ENCODE results near the gene RAB33B.

RAB33B gene

DNA sequence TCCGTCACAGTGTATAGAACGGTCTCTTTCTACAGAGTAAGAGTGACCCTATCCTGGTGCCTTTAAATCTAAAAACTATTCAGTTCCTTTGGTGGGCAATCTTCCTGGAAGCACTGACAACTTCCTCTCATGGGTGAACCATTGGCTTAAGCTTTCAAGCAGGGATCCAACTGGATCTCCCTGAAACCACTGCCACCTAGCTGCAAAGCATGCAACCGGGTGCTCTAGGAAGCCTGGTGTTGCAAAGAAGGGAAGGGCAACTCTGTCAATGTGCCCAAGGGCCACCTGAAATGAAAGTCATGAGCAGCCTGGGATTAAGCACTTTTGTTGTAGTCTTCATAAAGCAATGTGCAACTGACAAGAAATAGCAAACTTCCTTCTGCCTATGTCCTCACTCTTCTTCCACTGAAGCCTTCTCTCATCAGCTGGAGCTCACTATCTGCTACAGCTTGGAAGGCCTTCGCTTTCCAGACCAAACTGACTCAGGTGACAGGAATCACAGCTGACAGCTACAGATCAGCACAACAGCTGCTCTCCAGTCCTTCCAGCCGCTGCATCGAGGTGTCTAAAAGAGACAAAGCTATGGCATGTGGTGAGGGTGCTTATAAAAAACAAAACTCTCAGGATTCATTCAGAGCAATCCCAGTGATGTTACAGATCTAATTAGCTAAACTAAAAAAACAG is 55.9 kb downstream of the RAB33B start:
- no peak for FAIRE-seq

GRCh38 chr4:139511320-139511719 is 57.4 kb downstream of the RAB33B start:
- FAIRE-seq = no peak

DNA sequence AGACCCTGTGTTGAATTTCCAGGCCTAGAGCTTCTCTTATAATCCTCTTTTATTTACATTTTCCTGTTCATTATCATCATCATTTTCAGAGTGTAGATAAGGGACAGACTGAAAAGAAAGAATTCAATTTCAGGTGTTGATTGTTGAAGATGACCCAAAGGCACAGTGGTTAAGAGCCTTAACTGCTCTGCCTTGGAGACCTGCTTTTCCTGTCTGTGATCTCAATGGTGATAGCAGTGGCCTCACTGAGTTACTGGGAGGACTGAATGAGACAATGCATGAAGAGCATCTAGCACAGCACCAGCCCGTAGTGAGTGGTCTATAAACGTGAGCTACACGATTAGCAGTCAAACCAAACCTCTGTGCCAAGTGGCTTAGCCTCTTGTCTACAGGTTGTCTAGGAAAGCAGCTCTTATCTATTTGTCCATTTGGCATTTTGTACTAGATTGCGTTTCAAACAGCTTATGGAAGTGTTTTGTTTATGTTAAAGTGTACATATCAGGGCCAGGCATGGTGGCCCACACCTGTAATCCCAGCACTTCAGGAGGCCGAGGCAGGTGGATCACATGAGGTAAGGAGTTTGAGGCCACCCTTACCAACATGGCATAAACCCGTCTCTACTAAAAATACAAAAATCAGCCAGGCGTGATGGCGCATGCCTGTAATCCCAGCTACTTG is 60.6 kb downstream of the RAB33B start:
- no peak for FAIRE-seq

- no peak for FAIRE-seq
Measured at GRCh38 chr4:139515531-139515958, 61.6 kb downstream of the RAB33B start.

DNA sequence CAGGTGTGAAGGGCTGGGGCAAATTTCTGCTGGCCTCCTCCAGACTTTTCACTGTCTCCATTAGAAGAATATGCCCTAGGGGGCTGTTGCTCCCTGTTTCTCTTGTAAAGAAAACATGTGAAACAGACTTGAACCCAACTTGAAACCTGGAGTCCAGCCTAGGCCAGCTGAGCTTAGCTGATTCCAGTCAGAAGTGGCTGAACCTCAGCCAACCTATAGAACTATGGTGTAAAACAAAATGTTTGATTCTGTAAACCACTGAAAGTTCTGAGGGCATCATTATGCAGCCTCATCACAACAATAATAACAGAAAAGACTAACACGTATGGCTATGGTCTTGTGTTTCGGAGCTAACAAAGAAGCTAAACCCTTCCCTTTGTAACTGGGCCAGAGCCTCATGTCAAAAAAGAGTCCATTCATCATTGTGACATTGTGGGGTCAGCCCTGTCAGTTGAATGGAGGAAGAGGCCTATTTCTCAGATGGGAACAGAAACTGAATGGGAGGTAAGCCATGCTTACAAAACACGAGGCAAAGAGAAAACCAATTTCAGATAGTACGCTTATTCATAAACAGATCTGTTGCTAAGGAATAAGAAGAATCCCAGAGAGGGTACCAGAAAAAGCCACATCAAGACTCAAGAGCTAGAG is 68.0 kb downstream of the RAB33B start:
- no peak for FAIRE-seq

DNA sequence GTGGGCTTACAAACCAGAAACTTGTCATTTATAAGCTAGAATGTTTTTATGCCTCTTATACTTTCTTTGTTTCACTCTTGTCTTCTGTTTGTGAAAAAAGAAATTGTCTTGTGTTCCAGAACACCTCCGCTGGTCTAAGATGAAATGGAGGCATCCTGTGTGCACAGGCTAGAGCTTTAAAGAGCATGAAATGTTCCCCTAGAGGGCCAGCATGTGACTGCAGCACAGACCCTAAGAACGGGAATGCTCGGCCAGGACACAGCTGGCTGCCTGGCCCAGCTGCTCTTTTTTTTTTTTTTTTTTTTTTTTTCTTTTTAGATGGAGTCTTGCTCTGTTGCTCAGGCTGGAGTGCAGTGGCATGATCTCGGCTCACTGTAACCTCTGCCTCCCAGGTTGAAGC is 68.5 kb downstream of the RAB33B start:
- FAIRE-seq = no peak

DNA sequence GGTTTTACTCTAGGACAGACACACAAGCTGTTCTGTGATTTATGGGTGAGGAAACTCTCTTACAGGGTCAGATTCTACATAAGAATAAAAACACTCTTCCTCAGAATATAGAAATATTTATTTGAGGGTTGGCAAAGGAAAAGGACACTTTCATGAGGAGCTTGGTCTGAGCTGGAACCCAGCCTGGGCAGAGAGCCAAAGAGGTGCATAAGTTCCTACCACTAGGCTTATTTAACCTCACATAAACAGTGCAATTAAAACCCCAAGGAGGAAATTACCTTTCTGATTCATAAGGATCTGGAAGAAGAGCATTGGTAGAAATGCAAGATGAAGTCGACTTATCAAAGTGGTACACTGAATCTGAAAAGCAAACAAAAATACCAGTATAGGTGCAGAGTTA is 69.2 kb downstream of the RAB33B start:
- FAIRE-seq = no peak

GRCh38 chr4:139524062-139524631 is 70.2 kb downstream of the RAB33B start:
- FAIRE-seq = no peak

DNA sequence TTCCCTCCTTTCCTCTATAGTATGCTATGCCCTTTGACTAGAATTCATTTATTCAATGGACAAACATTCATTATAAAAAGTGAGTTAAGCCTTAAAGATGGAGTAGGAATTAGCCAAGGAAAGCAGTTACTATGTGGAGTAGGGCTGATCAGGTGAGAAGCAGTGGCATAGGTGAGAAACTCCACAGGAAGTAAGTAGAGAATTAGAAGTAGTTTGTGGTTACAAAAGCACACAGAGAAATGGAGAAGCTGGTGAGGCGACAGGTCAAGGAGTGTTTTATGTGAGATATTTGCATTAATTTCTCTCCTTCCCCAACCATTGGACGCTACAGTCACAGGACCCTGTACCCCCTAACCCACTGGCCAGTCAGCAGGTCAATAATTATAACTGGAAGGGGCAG is 71.5 kb downstream of the RAB33B start:
- FAIRE-seq = no peak
